ENCODE data around the gene PARD3.

The PARD3 gene

GRCh38 chr10:34092891-34093290 lies 722.2 kb downstream of the PARD3 start:
- POLR2A ChIA-PET, result no interaction called here
- no peak for DNase-seq (ENCODE audit: extremely low spot score)
- CTCF ChIA-PET, result interaction anchor here (1.0 to 1.4 kb wide), 2 partner anchors 11 to 42 kb away, joined by 3 to 4 read pairs; no protein-coding TSS in a partner anchor
- no peak for TF ChIP-seq CTCF (IDR thresholded peaks at IDR 0.05; ENCODE audit: control extremely low read depth, extremely low read depth, low read depth, missing control alignments)

GRCh38 chr10:34091635-34092195 lies 723.4 kb downstream of the PARD3 start:
- ChIA-PET CTCF (no interaction called here), POLR2A (no interaction called here)
- DNase-seq (ENCODE audit: extremely low spot score), result no peak
- no peak for TF ChIP-seq CTCF (IDR thresholded peaks at IDR 0.05; ENCODE audit: control extremely low read depth, extremely low read depth, low read depth, missing control alignments)

DNA sequence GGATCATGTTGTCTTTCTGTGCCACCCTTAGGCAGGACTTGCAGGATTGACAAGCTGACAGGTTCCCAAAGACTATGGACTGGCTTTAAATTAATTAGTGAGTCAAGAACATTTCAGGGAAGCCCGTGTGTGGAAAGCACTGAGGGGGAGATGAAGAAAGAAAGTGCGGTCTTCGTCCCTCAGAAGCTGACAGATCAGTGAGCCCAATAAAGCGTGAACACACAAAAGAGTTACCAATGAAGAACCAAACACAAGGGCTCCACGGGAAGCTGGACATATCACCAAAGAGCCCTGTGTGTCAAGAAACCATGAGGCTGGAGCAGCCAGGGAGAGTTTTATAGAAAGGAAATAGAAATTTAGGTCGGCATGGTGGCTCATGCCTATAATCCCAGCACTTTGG lies 725.8 kb downstream of the PARD3 start:
- TF ChIP-seq CTCF (IDR thresholded peaks at IDR 0.05; ENCODE audit: control extremely low read depth, extremely low read depth, low read depth, missing control alignments), result no peak
- POLR2A ChIA-PET, result no interaction called here
- DNase-seq (ENCODE audit: extremely low spot score), result no peak
- CTCF ChIA-PET, result no interaction called here

DNA sequence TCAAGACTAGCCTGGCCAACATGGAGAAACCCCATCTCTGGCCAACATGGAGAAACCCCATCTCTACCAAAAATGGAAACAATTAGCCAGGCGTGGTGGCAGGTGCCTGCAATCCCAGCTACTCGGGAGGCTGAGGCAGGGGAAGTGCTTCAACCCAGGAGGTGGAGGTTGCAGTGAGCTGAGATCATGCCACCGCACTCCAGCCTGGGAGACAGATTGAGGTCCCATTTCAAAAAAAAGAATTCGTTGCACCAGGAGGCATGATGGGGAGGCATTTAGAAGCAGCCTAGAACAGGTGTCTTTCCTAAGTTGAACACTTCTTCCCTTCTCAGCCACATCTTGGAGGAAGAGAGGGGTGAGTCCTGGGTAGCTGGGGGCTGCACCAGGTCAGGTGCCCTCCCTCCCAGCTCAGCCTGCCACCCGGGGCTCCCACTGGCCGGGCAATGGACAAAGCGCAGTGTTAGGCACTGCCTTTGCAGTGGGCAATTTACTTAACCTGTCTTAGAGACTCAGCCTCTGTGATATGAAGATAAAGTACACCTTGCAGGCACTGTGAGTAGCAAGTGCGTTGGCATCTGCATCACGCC lies 726.8 kb downstream of the PARD3 start:
- POLR2A ChIA-PET, result no interaction called here
- TF ChIP-seq CTCF (IDR thresholded peaks at IDR 0.05; ENCODE audit: control extremely low read depth, extremely low read depth, low read depth, missing control alignments), result no peak
- CTCF ChIA-PET, result no interaction called here
- DNase-seq (ENCODE audit: extremely low spot score), result no peak

- no peak for TF ChIP-seq CTCF (IDR thresholded peaks at IDR 0.05; ENCODE audit: control extremely low read depth, extremely low read depth, low read depth, missing control alignments)
- ChIA-PET POLR2A (no interaction called here), CTCF (no interaction called here)
- no peak for DNase-seq (ENCODE audit: extremely low spot score)
These were observed 728.0 kb downstream of the PARD3 start for GRCh38 chr10:34087095-34087418.

DNA sequence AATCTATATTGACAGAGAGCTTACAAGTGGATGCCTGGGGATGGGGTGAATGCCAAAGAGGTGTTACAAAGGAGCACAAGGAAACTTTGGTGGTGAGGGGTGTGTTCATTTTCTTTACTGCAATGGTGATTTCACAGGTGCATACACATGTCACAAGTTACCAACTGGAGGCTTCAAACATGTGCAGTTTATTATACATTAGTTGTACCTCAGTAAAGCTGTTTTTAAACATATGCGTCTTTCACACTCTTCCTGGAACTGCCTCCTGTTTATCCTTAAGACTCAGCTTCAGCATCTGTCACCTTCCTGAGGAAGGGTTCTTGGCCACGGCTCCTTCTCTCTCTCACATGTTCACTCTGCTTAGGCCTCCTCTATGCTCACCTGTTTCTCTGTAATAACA lies 731.5 kb downstream of the PARD3 start:
- DNase-seq (ENCODE audit: extremely low spot score), result no peak
- TF ChIP-seq CTCF (IDR thresholded peaks at IDR 0.05; ENCODE audit: control extremely low read depth, extremely low read depth, low read depth, missing control alignments), result no peak
- ChIA-PET POLR2A (no interaction called here), CTCF (no interaction called here)

Data from GM10248 (cell line).